CD4-positive, CD25-positive, alpha-beta regulatory T cell (primary cell): ENCODE results near the gene PRDM16. TPM values are rescaled to one million over a fixed set of nuclear protein-coding genes. Genes with fewer than 3 reads are reported as not detected.

Experiments
- ATAC-seq, 2 donors: fragments of 150-1000 bp; cut with Tn5 transposase; one replicate each; pipeline ENCODE4 v1.10.0; 2021; ENCODE audit warnings: low read depth in 2 of 2, moderate number of reproducible peaks in 2 of 2, moderate library complexity in 1 of 2
- DNase-seq, 3 donors: peaks; one replicate each; pipeline versions ENCODE4 v3.0.0 to v3.0.0-alpha.2; 2012 to 2022; ENCODE audit warnings: mixed read lengths in 1 of 3
- H3K27ac ChIP-seq: one replicate; pipeline ENCODE4 v1.7.0; 2013; ENCODE audit warnings: mild to moderate bottlenecking, low read length; ENCODE audit not compliant: insufficient read depth, poor library complexity, severe bottlenecking
- H3K27me3 ChIP-seq: one replicate; pipeline ENCODE4 v1.7.0; 2013; ENCODE audit warnings: low read length; ENCODE audit not compliant: control insufficient read depth, insufficient read depth
- H3K36me3 ChIP-seq: one replicate; pipeline ENCODE4 v1.7.0; 2013; ENCODE audit warnings: mild to moderate bottlenecking, low read length, moderate library complexity; ENCODE audit not compliant: control insufficient read depth, insufficient read depth
- H3K4me1 ChIP-seq: 2 replicates; pipeline ENCODE4 v1.7.0; 2013; ENCODE audit warnings: mild to moderate bottlenecking, low read length; ENCODE audit not compliant: insufficient read depth, control insufficient read depth, poor library complexity, severe bottlenecking
- H3K4me3 ChIP-seq: one replicate; pipeline ENCODE4 v1.7.0; 2013; ENCODE audit warnings: low read depth, mild to moderate bottlenecking, low read length, moderate library complexity
- H3K9me3 ChIP-seq, 2 experiments: 1 replicate in 1 of 2; 2 replicates in 1 of 2; pipeline ENCODE4 v1.7.0; 2013; ENCODE audit warnings: low read length in 2 of 2, mild to moderate bottlenecking in 1 of 2, moderate library complexity in 1 of 2; ENCODE audit not compliant: control insufficient read depth in 2 of 2
- H3K27ac Mint-ChIP-seq, 3 donors: one replicate each; pipeline ENCODE4 v1.8.0; 2020 to 2022; ENCODE audit warnings: mild to moderate bottlenecking in 3 of 3, mixed read lengths in 3 of 3, moderate library complexity in 2 of 3
- H3K27me3 Mint-ChIP-seq: one replicate; pipeline ENCODE4 v1.8.0; 2022; ENCODE audit warnings: mild to moderate bottlenecking, mixed read lengths
- H3K36me3 Mint-ChIP-seq: one replicate; pipeline ENCODE4 v1.8.0; 2020; ENCODE audit warnings: mixed read lengths
- H3K4me1 Mint-ChIP-seq, 4 donors: one replicate each; pipeline ENCODE4 v1.8.0; 2020 to 2022; ENCODE audit warnings: mixed read lengths in 4 of 4, mild to moderate bottlenecking in 1 of 4
- H3K4me3 Mint-ChIP-seq, 4 donors: one replicate each; pipeline ENCODE4 v1.8.0; 2020 to 2022; ENCODE audit warnings: mild to moderate bottlenecking in 4 of 4, mixed read lengths in 4 of 4, moderate library complexity in 3 of 4
- H3K9me3 Mint-ChIP-seq, 7 donors: one replicate each; pipeline ENCODE4 v1.8.0; 2020 to 2022; ENCODE audit warnings: mixed read lengths in 7 of 7, mild to moderate bottlenecking in 3 of 7, moderate library complexity in 2 of 7
- polyA plus RNA-seq, 4 donors: library from polyadenylated mRNA; unstranded; fragments of 300-500 nt; fragmentation: Illumina TruSeq; gene quantifications; one replicate each; pipeline ENCODE4 v1.2.3, GENCODE V29; 2021
- total RNA-seq: library from RNA; stranded (reverse); gene quantifications from one replicate; pipeline ENCODE4 v1.2.3, GENCODE V29; 2022

PRDM16 gene
- total and polyA plus RNA-seq, 5 donors from 2014 or later: 0.27 TPM; not detected in 4

GRCh38 chr1:3112526-3112925 is 43.5 kb downstream of the PRDM16 start:
- no peaks in the 10 kb centered on the region for H3K27me3 ChIP-seq
- Mint-ChIP-seq H3K4me1 (no peaks in the 10 kb centered on the region), H3K4me3 (no peak overlapping the region), H3K27ac (no peak overlapping the region), H3K9me3 (peaks cover 0 to 2% (median 0%) of the 10 kb centered on the region in 7 donors), H3K36me3 (no peaks in the 10 kb centered on the region), H3K27me3 (no peaks in the 10 kb centered on the region)
- H3K9me3 ChIP-seq: no peaks in the 10 kb centered on the region
- DNase-seq (no peak), ATAC-seq (no peak)
- H3K4me1 ChIP-seq: no peaks in the 10 kb centered on the region
- H3K4me3 ChIP-seq: no peak overlapping the region
- no peak overlapping the region for H3K27ac ChIP-seq
- no peaks in the 10 kb centered on the region for H3K36me3 ChIP-seq

- Histone ChIP-seq H3K4me3 (no peak overlapping the region), H3K4me1 (no peaks in the 10 kb centered on the region), H3K27ac (no peak overlapping the region), H3K9me3 (no peaks in the 10 kb centered on the region), H3K27me3 (no peaks in the 10 kb centered on the region), H3K36me3 (no peaks in the 10 kb centered on the region)
- Mint-ChIP-seq H3K9me3 (peaks cover 0 to 2% (median 0%) of the 10 kb centered on the region in 7 donors), H3K27me3 (no peaks in the 10 kb centered on the region), H3K27ac (no peak overlapping the region), H3K4me3 (no peak overlapping the region), H3K4me1 (no peaks in the 10 kb centered on the region), H3K36me3 (no peaks in the 10 kb centered on the region)
- ATAC-seq (no peak), DNase-seq (no peak)
These were observed 44.2 kb downstream of the PRDM16 start for GRCh38 chr1:3113047-3113740.

DNA sequence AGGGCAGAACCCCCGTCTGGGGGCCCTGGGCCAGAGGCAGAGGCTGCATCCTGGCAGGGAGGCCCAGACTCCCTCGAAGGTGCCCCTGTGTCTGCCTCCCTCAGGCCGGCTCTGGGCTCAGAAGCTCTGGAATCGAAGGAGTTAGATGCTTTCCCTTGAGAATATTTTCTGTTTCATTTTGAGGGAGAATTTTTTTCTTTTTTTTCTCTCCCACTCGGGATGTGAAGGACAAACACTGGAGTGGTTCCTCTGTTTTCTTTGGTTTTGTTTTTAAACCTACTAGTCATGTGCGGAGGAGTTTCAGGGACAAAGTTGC is 44.7 kb downstream of the PRDM16 start:
- DNase-seq (no peak), ATAC-seq (no peak)
- H3K27ac ChIP-seq: no peak overlapping the region
- no peaks in the 10 kb centered on the region for H3K27me3 ChIP-seq
- no peaks in the 10 kb centered on the region for H3K4me1 ChIP-seq
- H3K4me3 ChIP-seq: no peak overlapping the region
- no peaks in the 10 kb centered on the region for H3K4me1 Mint-ChIP-seq
- H3K36me3 ChIP-seq: no peaks in the 10 kb centered on the region
- no peak overlapping the region for H3K4me3 Mint-ChIP-seq
- no peaks in the 10 kb centered on the region for H3K9me3 ChIP-seq
- H3K27me3 Mint-ChIP-seq: no peaks in the 10 kb centered on the region
- no peak overlapping the region for H3K27ac Mint-ChIP-seq
- no peaks in the 10 kb centered on the region for H3K36me3 Mint-ChIP-seq
- H3K9me3 Mint-ChIP-seq: peaks cover 0 to 2% (median 0%) of the 10 kb centered on the region in 7 donors

DNA sequence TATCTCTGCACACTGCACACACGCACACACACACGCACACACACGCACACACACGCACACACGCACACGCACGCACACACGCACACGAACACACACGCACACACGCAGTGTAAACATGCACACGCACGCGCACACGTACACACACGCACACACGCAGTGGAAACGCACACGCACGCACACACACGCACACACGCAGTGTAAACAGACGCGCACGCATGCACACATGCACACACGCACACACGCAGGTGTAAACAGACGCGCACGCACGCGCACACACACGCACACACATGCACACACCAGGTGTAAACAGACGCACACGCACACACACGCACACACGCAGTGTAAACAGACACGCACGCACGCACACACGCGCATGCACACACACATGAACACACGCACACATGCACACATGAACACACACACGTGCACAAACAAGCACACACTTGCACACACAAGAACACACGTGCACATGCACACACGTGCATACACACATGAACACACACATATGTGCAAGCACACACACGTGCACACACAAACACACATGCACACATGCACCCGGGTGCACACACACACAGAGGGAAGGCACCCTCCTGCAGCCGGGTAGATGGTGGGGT is 45.2 kb downstream of the PRDM16 start:
- Histone ChIP-seq H3K27me3 (no peaks in the 10 kb centered on the region), H3K4me1 (no peaks in the 10 kb centered on the region), H3K9me3 (no peaks in the 10 kb centered on the region), H3K36me3 (no peaks in the 10 kb centered on the region), H3K27ac (no peak overlapping the region), H3K4me3 (no peak overlapping the region)
- peaks cover 0 to under 1% (median 0%) of the 10 kb centered on the region in 7 donors for H3K9me3 Mint-ChIP-seq
- H3K27me3 Mint-ChIP-seq: no peaks in the 10 kb centered on the region
- no peak for DNase-seq
- no peak overlapping the region for H3K27ac Mint-ChIP-seq
- no peaks in the 10 kb centered on the region for H3K4me1 Mint-ChIP-seq
- no peak overlapping the region for H3K4me3 Mint-ChIP-seq
- no peak for ATAC-seq
- no peaks in the 10 kb centered on the region for H3K36me3 Mint-ChIP-seq

DNA sequence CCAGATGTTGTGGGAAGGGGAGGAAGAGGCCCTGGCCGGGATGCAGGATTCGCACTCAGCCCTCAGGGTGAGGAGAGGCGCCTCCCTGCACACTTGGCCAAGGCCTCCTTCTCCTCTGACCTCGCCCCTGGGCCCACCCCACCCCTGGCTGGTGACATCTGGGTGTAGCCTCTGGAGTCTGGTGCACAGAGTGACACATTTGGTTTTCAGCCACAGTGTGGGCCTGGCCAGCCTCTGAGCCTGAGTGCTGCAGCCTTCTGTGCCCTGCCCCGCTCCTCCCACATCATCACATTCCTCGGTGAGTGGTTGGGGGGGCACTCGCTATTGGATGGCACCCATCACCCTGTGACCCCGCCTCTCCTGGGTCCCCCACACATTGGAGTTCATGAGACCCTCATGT is 45.8 kb downstream of the PRDM16 start:
- H3K36me3 ChIP-seq: no peaks in the 10 kb centered on the region
- Mint-ChIP-seq H3K4me3 (no peak overlapping the region), H3K36me3 (no peaks in the 10 kb centered on the region), H3K27ac (no peak overlapping the region), H3K27me3 (no peaks in the 10 kb centered on the region), H3K4me1 (no peaks in the 10 kb centered on the region), H3K9me3 (no peaks in the 10 kb centered on the region)
- no peaks in the 10 kb centered on the region for H3K9me3 ChIP-seq
- H3K27me3 ChIP-seq: no peaks in the 10 kb centered on the region
- H3K27ac ChIP-seq: no peak overlapping the region
- no peak overlapping the region for H3K4me3 ChIP-seq
- DNase-seq (no peak), ATAC-seq (no peak)
- H3K4me1 ChIP-seq: no peaks in the 10 kb centered on the region

DNA sequence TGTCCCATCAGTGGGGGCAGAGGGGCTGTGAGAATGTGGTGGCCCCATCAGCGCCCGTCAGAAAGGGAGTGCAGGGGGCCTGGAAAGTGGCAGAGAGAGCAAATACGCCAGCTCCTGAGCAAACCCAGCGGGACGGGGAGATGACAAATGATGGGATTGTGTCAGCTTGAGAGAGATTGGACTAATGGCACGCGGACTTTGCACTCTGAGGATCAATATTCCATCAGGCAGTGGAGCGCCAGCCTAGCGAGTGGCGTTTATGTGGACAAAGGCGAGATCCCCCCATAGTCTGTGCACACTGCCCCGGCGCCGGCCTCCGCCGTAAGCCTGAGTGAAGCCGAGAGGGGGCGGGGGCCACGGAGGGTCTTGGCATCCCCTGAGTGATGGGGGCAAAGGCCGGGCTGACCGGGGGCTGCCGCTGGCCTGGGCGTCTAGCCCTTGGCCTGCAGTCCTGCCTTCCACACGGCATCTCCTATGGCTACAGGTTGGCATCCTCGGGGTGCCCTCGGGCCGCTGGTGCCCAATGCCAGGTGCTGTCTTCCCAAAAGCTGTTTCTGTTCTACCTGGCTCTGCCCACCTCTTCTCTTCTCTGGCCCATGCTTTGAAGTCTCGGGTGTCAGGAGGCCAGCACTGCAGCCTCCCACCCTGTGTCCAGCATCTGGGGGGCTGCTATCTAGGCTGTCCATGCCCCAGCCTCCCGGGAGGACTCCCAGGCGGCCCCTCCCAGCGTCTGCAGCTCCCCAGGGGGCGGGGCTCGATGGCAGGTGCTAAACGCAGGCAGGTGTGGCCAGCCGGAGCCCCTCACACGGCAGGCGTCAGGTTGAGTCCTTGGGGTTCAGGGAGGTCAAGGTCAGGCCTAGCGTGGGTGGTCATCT is 46.5 kb downstream of the PRDM16 start:
- Histone ChIP-seq H3K27me3 (no peaks in the 10 kb centered on the region), H3K27ac (no peak overlapping the region), H3K36me3 (no peaks in the 10 kb centered on the region), H3K9me3 (no peaks in the 10 kb centered on the region), H3K4me1 (no peaks in the 10 kb centered on the region), H3K4me3 (no peak overlapping the region)
- Mint-ChIP-seq H3K4me3 (no peak overlapping the region), H3K4me1 (no peaks in the 10 kb centered on the region), H3K27me3 (no peaks in the 10 kb centered on the region), H3K36me3 (no peaks in the 10 kb centered on the region), H3K9me3 (no peaks in the 10 kb centered on the region), H3K27ac (no peak overlapping the region)
- ATAC-seq (no peak), DNase-seq (no peak)

DNA sequence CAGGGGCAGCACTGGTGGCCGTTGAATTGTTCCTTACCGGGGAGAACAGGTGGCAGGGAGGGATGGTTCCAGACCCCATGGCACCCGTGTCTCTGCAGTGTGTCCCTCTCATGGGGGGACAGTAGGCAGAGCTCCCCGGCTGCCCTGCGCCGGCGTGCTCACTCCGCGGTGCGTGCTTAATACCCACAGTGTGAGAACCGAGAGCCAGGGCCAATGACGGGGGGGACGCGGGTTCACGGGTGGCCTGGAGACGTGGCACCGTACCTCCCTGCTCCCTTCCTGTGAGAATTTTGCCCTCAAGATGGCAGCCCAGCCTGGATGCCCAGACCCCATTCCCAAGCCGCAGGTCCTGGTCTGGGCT is 47.1 kb downstream of the PRDM16 start:
- H3K27ac ChIP-seq: no peak overlapping the region
- H3K36me3 Mint-ChIP-seq: no peaks in the 10 kb centered on the region
- no peak for DNase-seq

More for the DNA sequence above, 47.1 kb downstream of the PRDM16 start:
- H3K9me3 ChIP-seq: no peaks in the 10 kb centered on the region
- no peak overlapping the region for H3K27ac Mint-ChIP-seq
- H3K4me3 Mint-ChIP-seq: no peak overlapping the region
- no peaks in the 10 kb centered on the region for H3K27me3 Mint-ChIP-seq
- no peak for ATAC-seq
- no peaks in the 10 kb centered on the region for H3K9me3 Mint-ChIP-seq
- no peak overlapping the region for H3K4me3 ChIP-seq
- no peaks in the 10 kb centered on the region for H3K4me1 Mint-ChIP-seq
- no peaks in the 10 kb centered on the region for H3K27me3 ChIP-seq
- no peaks in the 10 kb centered on the region for H3K4me1 ChIP-seq
- H3K36me3 ChIP-seq: no peaks in the 10 kb centered on the region
